GM19193 (cell line): ENCODE results near the gene RUSF1.

Source experiments
- POLR2A ChIP-seq: IDR thresholded peaks from 4 replicates; pipeline ENCODE4 v1.6.1; 2011; ENCODE audit not compliant: insufficient read depth, insufficient read length; ENCODE audit errors: extremely low read depth

RUSF1 gene

DNA sequence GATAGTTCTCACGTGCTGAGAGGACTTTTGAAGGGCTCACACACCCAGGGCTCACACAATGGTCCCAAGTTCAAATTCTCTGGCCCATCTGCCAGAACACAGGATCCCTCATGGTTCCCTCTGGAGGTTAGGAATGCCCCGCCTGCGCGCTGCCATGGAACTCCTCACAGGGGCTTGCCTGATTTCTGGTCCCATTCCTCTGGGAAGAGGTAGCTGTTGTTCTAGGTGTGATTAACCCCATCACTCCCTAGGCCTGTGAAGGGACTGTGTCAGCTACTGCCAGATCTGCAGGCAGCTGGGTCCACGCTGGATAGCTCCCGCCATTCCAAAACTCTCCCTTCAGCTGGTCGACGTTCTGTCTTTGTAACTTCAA is 51.2 kb downstream of the RUSF1 start:
- TF ChIP-seq POLR2A, result no peak

DNA sequence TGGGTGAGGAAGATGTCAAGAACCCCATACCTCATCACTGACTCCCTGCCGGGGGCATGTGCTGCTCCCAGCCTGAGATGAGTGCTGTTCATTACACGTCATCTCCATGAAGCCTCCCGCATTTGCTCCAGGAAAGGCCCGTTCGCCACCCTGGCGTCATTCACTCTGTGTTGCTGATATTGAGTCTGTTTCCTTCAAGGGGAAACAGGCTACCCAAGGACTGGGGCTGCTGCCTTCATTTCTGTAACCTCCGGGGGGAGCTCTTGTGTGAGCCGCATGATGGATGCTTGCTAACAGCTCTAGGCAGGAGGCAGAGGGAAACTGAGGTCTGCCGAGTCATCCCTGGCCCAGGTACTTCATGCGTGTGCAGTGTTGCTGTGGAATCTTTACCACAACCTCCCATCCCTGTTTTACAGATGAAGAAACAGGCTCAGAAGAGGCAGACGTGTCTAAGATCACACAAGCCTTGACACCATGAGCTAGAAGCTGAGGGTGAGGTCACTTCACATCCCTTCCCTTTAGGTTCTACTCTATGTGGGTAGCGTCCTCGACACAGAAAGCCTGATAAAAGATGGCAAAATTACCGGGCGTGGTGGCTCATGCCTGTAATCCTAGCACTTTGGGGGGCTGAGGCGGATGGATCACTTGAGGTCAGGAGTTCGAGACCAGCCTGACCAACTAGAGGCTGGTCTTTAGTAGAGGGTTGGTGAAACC is 52.4 kb downstream of the RUSF1 start:
- peak; percentile 23 for TF ChIP-seq POLR2A

DNA sequence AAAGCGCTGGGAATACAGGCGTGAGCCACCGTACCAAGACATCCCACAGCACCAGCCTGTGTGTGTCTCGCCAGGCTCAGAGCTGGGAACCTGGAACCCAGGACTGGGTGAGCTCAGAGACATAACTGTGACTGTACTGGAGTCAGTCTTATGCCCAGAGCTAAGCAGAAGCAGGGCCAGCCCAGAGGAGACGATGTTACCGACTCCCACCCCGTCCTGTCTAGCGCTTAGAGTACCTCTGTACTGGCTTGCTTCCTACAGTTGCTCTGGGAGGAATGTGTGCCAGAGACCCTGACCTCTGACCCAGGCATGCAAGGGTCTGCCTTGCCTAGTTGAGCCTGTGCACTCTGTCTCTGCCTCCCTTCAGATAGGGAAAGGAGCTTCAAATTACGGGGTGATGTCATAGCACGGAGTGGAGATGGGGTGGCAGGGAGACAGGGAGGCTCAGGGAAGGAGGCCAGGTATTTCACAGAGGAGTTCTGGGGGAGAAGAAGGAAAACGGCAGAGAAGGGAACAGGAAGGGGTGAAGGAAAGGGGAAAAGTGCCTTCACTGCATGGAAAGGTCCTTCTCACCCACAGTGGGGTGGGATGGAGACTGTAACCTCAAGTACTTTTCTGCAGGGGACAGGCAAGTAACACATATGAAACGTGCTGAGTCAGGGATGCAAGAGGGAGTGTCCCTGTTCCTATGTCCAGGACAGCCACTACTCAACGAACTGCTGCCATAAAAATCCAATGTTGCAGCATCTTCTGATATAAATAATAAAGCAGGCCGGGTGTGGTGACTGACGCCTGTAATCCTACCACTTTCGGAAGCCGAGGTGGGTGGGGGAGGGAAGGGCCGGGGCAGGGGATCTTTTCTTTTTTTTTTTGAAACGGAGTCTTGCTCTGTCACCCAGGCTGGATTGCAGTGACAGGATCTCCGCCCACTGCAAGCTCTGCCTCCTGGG is 54.7 kb downstream of the RUSF1 start:
- no peak for TF ChIP-seq POLR2A

DNA sequence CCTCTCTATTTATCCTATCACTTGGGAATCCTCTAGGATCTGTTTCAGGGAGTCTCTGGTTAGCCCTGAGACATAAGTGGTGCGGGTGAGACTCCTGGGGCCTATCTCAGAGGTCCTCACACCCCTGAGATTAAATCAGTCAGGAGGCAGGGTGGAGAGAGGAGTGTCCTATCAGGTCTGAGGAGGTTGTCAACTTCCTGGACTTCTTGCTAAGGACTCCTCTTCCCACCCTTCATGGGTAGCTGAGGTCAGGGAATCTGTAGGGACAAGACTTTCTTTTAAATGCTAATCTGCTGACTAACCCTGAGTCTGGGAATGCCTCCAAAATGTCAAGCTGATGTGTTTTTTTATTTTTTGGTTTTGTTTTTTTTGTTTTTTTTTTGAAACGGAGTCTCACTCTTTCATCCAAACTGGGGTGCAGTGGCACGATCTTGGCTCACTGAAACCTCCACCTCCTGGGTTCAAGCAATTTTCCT is 55.5 kb downstream of the RUSF1 start:
- no peak for TF ChIP-seq POLR2A

GRCh38 chr16:31451681-31452351 is 56.4 kb downstream of the RUSF1 start:
- TF ChIP-seq POLR2A, result no peak

DNA sequence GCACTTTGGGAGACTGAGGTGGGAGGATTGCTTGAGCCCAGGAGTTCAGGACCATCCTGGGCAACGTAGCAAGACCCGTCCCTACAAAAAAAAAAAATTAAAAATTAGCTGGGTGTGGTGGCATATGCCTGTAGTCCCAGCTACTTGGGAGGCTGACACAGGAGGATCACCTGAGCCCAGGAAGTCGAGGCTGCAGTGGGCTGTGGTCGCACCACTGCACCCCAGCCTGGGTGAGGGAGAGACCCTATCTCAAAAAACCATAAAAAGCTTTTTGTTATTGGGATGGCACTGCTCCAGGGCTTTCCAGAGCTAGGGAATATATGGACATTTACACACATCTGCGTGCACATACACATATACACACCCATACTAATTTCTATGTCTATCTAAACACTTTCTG is 57.0 kb downstream of the RUSF1 start:
- TF ChIP-seq POLR2A, result no peak

- no peak for TF ChIP-seq POLR2A
These were observed 66.2 kb downstream of the RUSF1 start for GRCh38 chr16:31441956-31442355.

DNA sequence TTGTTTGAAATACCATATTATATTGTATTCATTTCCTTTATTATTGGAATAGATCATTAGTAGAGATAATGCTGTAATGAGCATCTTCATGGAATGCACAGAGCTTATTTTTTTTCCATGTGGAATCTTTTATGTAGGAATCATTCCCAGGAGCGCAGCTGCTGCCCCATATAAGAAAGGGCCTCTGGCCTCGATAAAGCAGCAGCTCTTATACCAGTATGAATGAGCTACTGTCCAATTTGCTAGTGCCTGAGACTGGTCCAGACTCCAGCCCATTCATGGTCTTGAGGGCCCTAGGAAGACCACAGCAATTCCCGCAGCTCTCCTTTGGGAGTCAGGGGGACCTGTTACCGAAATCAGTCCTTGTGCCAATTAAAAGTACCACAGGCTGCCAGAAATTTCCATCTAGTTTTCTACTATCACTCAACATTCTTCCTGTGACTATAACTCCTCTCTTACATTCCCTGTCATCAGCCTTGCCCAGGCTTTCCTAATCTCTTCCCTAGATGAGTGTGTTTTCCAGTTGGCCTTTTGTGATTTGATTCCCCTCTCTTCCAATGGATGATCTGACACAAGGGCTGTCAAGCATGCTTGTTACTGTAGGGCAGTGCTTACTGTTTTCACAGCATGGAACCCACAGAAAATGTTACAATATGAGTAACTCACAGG is 67.5 kb downstream of the RUSF1 start:
- no peak for TF ChIP-seq POLR2A

DNA sequence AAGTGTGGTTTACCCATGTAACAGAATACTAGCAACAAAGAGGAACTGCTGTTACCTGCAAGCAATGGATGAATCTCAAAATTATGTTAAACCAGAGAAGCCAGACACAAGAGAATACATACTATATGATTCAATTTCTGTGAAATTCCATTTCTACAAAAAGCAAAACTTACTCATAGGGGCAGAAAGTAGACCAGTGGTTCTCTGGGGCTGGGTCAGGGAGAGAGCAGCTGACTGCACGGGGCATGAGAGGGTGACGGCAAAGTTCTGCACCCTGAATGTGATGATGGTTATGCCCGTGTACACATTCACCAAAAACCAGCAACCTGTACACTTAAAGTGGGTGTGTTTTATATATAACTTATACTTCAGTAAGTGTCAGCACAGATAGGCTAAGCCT is 68.7 kb downstream of the RUSF1 start:
- TF ChIP-seq POLR2A, result no peak
